Activated B cell treated with CpG ODN at 0.5 μM for 24 hours (primary cell): ENCODE results near the gene LRBA. TPM values are rescaled to one million over a fixed set of nuclear protein-coding genes. Genes with fewer than 3 reads are reported as not detected.

Experiments used
- ATAC-seq: fragments of 200-7000 bp; cut with Tn5 transposase; one replicate; pipeline ENCODE4 v1.10.0; 2021; ENCODE audit warnings: low read depth, mild to moderate bottlenecking, moderate library complexity
- CTCF ChIA-PET: fragments of 350-600 bp; sonication (Branson Sonifier 250); formaldehyde crosslinking; loops from one replicate; lab custom pipeline; 2021; ENCODE audit warnings: antibody characterized with exemption; lab: Charles Lee
- POLR2A ChIA-PET: fragments of 350-600 bp; sonication (Branson Sonifier 250); formaldehyde crosslinking; loops from one replicate; lab custom pipeline; 2021; ENCODE audit warnings: antibody characterized with exemption; lab: Charles Lee
- DNase-seq: peaks from one replicate; pipeline ENCODE4 v3.0.0; 2022
- H3K27ac Mint-ChIP-seq: one replicate; pipeline ENCODE4 v1.8.0; 2020; ENCODE audit warnings: mixed read lengths
- H3K27me3 Mint-ChIP-seq: one replicate; pipeline ENCODE4 v1.8.0; 2021; ENCODE audit warnings: mixed read lengths
- H3K36me3 Mint-ChIP-seq: one replicate; pipeline ENCODE4 v1.8.0; 2021; ENCODE audit warnings: low read depth, mixed read lengths
- H3K4me1 Mint-ChIP-seq: one replicate; pipeline ENCODE4 v1.8.0; 2021; ENCODE audit warnings: mixed read lengths
- H3K4me3 Mint-ChIP-seq: one replicate; pipeline ENCODE4 v1.8.0; 2020; ENCODE audit warnings: mild to moderate bottlenecking, mixed read lengths
- H3K9me3 Mint-ChIP-seq: one replicate; pipeline ENCODE4 v1.8.0; 2020; ENCODE audit warnings: mixed read lengths
- CTCF ChIP-seq: fragments of 200-600 bp; IDR thresholded peaks from one replicate; pipeline ENCODE4 v1.8.0; 2022; ENCODE audit warnings: antibody characterized with exemption, mild to moderate bottlenecking
- intact Hi-C: fragments of 100-400 bp; cut with micrococcal nuclease; formaldehyde crosslinking; loops from one replicate; pipeline ENCODE4 v1.15.1; 2024
- total RNA-seq: library from RNA; stranded (reverse); gene quantifications from 2 replicates; pipeline ENCODE4 v1.2.3, GENCODE V29; 2022

Gene LRBA
- total RNA-seq, 1 donor from 2014 or later = 66.5 TPM

DNA sequence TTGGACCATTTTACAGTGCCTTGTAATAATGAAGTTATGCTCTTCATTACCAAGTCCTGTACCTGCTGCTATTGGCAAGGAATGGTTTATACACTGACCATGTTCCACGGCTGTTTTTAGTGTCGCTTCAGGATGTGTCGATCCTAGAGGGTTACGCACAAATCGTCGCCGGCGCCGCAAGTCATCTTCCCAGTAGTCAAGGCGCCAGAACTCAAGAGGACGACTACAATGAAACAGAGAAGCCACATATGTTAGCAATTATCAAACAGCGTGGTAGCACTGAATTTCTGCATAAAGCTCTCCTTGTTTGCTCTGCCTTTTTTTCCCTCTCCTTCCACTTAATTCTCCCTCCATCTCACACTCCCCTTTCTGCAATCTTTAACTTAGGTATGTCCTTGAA lies 416.2 kb downstream of the LRBA start:
- H3K4me3 Mint-ChIP-seq = no peak overlapping the region
- H3K27ac Mint-ChIP-seq = no peak overlapping the region
- no peaks in the 10 kb centered on the region for H3K27me3 Mint-ChIP-seq
- no peaks in the 10 kb centered on the region for H3K4me1 Mint-ChIP-seq
- intact Hi-C loops = loop anchor here (10.0 kb wide), 1 partner anchor 266 kb away; no protein-coding TSS in a partner anchor
- POLR2A ChIA-PET = no interaction called here
- DNase-seq (no peak), ATAC-seq (no peak)
- no peaks in the 10 kb centered on the region for H3K9me3 Mint-ChIP-seq
- H3K36me3 Mint-ChIP-seq = peaks cover 18% of the 10 kb centered on the region
- CTCF ChIA-PET = no interaction called here
- no peak for TF ChIP-seq CTCF

DNA sequence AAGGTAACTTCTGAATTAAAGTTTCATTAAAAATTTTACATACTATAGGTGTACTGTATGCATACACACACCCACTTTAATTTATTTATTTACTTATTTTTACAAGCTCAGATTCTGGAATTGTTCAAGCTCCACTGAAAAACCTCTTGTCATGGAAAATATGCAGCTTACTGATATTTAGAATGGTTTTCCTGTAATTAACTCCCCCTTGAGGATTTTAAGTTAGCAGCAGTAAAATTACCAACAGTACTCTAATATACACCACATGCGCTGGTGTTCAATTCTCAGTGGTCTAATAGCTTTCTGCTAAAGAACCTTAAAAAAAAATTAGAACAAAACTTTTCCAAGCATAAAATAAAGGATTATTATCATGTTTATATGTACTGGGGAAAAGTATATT lies 421.1 kb downstream of the LRBA start:
- DNase-seq (no peak), ATAC-seq (no peak)
- CTCF ChIA-PET = no interaction called here
- POLR2A ChIA-PET = no interaction called here
- Mint-ChIP-seq H3K4me1 (no peaks in the 10 kb centered on the region), H3K27me3 (no peaks in the 10 kb centered on the region), H3K36me3 (peaks cover 36% of the 10 kb centered on the region), H3K9me3 (no peaks in the 10 kb centered on the region), H3K27ac (no peak overlapping the region), H3K4me3 (no peak overlapping the region)
- no peak for TF ChIP-seq CTCF
- intact Hi-C loops = loop anchor here (10.0 kb wide), 1 partner anchor 271 kb away; no protein-coding TSS in a partner anchor

DNA sequence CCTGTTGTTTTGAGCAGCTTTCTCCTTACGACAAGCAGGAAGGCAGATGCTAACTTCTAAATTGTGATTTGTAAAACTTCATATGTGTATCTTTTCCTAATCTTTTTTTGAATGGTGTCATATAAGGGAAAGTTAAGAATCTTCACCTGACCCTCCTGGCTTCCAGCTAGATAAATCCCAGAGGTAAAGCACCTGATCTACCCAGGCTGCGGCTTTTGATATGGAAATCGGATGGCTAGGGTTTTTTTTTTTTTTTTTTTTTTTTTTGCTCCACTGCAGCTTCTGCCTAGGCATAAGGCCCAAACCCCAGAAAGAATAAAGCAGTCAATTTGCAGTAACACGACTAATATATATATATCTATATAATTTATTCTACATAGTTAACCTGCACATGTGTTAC lies 423.2 kb downstream of the LRBA start:
- POLR2A ChIA-PET = no interaction called here
- H3K36me3 Mint-ChIP-seq = peaks cover 39% of the 10 kb centered on the region
- no peak for TF ChIP-seq CTCF
- CTCF ChIA-PET = no interaction called here
- no peaks in the 10 kb centered on the region for H3K9me3 Mint-ChIP-seq
- intact Hi-C loops = loop anchor here (10.0 kb wide), 1 partner anchor 273 kb away; no protein-coding TSS in a partner anchor
- ATAC-seq = no peak
- H3K27me3 Mint-ChIP-seq = no peaks in the 10 kb centered on the region
- H3K4me3 Mint-ChIP-seq = no peak overlapping the region
- no peak for DNase-seq
- no peaks in the 10 kb centered on the region for H3K4me1 Mint-ChIP-seq
- no peak overlapping the region for H3K27ac Mint-ChIP-seq

GRCh38 chr4:150591406-150591805 lies 423.7 kb downstream of the LRBA start:
- peaks cover 41% of the 10 kb centered on the region for H3K36me3 Mint-ChIP-seq
- intact Hi-C loops = loop anchor here (10.0 kb wide), 1 partner anchor 273 kb away; no protein-coding TSS in a partner anchor
- no peak for TF ChIP-seq CTCF
- POLR2A ChIA-PET = no interaction called here
- no peak overlapping the region for H3K27ac Mint-ChIP-seq
- no peak overlapping the region for H3K4me3 Mint-ChIP-seq
- H3K4me1 Mint-ChIP-seq = no peaks in the 10 kb centered on the region
- CTCF ChIA-PET = no interaction called here
- H3K27me3 Mint-ChIP-seq = no peaks in the 10 kb centered on the region
- no peaks in the 10 kb centered on the region for H3K9me3 Mint-ChIP-seq
- ATAC-seq (no peak), DNase-seq (no peak)

- POLR2A ChIA-PET = interaction anchor here (0.6 kb wide), 1 partner anchor 237 kb away, joined by 3 read pairs; no protein-coding TSS in a partner anchor
- ATAC-seq = no peak
- CTCF ChIA-PET = no interaction called here
- Mint-ChIP-seq H3K4me3 (no peak overlapping the region), H3K36me3 (peaks cover 46% of the 10 kb centered on the region), H3K4me1 (no peaks in the 10 kb centered on the region), H3K27ac (no peak overlapping the region), H3K27me3 (no peaks in the 10 kb centered on the region), H3K9me3 (no peaks in the 10 kb centered on the region)
- TF ChIP-seq CTCF = no peak
- intact Hi-C loops = loop anchor here (10.0 kb wide), 1 partner anchor 274 kb away; no protein-coding TSS in a partner anchor
- no peak for DNase-seq
These were observed 424.5 kb downstream of the LRBA start for GRCh38 chr4:150590631-150591030.
